Measurements from ENCODE around the gene TRPV3.

DNA sequence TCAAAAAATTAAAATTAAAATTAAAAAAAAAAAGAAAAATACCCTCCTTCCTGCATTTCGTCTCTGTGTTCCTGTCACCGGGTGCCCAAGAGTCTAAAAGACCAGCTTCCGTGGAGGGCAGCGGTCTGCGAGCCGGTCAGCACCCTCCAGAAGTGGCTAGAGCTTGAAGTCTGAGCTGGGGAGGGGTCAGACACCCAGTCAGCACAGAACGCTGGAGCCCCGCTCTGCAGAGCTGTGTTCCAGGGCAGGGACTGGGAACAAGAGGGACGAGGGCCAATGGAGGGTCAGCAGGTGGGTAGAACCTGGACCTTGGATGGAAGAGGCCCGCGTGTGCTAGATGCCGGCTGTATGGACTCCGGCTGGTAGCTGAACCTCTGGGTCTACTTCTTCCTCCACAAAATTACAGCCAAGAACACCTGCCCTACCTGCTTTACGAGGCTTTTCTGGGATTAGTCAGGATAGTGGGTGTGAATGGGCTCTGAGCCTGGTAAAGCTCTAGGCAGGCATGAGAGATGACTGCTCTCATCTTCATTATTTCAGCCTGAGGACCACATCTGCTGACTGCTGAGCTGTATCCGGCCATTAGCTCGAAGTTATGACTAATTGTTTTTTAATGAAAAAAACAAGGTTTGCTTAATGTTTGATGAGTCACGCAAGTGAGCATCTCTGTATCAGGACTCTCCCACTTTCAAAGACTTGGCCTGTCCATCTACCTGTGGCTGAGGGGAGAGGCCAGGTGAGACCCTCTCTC, 45.7 kb upstream of the TRPV3 start:
- TF ChIP-seq POLR2A (IDR thresholded peaks at IDR 0.05; ENCODE audit: low read depth, low read length), result no peak
- no peak for TF ChIP-seq POLR2AphosphoS5 (IDR thresholded peaks at IDR 0.05; ENCODE audit: low read depth, low read length)
- no peak for TF ChIP-seq TAF1 (IDR thresholded peaks at IDR 0.05; ENCODE audit: low read depth, low read length)
